Stimulated activated CD8-positive, alpha-beta memory T cell treated with anti-CD3 and anti-CD28 coated beads, Interleukin-15, amount 100 ng/mL, for 48 hours (primary cell): ENCODE results near the gene CAST.
A peak's percentile ranks its signal among the peaks of the same experiment; 100 is the strongest.

Experiments
- DNase-seq, 2 donors: peaks; one replicate each; pipeline ENCODE4 v3.0.0-alpha.2; 2020; ENCODE audit warnings: low read depth in 2 of 2

The CAST gene

DNA sequence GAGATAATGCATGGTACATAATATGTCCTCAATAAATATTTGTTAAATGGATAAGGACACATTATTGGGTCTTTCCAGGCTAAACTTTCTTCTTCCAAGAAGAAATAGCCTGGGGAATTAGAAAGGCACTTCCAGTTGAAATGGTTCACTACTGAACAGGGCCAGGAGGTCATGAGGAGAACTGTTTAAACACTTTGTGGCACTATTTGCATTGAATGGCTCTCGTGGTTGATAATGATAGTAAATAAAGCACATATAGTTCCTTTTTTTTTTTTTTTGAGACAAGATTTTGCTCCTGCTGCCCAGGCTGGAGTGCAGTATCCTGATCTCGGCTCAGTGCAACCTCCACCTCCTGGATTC, 19.9 kb upstream of the CAST start:
- DNase-seq = no peak

DNA sequence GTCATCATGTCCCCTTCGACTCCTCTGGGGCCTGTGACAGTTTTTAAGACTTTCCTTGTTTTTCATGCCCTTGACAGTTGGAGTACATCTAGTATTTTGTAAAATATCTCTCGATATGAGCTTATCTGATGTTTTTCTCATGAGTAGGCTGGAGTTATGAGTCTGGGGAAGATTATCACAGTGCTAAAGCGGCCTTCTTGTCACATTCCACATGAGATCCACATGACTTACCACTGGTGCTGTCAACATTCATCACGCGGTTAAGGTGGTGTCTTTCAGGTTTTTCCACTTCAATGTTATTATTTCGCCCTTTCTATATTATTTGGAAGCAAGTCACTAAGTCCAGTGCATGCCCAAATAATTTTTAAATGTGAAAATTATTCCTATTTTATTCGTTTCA, 17.1 kb upstream of the CAST start:
- no peak for DNase-seq

DNA sequence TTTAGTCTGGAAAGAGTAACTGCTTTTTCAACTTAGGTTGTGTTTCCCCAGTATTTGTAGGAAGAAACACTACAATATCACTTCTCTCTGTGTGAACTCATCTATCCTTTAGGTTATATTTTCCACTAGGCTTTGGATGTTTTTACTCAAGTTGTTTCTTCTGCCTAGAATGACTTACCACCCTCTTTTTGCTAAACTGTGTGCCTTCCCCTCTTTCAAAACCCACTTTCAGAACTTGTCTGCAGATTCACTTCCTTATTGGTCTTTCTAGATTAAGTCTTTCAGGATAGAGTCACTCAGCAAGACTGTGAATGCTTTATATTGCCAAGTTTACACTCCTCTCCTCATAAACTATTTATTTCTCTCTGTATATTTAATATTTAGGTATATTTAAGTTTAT, 14.2 kb upstream of the CAST start:
- no peak for DNase-seq

DNA sequence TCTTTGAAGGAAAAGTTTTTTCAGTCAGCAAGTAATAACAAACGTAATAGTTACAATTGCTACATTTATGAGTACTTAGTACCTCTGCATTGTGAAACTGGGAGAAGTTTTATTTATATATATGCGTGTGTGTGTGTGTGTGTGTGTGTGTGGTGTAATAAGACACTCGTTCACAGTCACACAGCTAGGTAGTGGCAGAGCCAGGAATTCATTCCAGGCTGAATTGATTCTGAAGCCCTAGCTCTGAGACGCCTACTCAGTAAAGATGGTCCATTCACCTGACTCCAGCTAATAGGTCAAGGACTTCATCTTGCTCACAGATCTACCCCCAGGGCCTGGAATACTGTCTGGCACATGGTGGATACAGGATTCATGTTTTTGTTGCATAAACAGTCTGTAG, 13.6 kb upstream of the CAST start:
- no peak for DNase-seq

DNA sequence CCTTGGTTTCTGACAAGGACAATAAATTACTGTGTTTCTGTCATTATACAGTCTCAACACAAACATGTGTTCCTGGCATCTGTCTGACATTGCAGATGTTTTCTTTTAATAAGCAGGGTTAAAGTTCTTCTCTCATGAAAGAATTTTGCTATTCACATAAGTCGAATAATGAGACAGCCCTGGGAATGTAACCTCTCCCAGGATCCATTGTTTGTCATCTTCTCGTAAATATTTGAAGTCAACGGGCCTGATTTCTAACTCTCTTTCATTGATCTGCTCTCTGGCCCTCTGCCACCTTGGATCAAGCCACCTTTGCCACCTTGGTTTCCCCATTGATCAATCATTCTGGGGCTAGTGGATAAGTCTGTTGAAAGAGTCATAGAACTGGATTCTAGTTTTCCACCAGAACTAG, 12.9 kb upstream of the CAST start:
- no peak for DNase-seq

DNA sequence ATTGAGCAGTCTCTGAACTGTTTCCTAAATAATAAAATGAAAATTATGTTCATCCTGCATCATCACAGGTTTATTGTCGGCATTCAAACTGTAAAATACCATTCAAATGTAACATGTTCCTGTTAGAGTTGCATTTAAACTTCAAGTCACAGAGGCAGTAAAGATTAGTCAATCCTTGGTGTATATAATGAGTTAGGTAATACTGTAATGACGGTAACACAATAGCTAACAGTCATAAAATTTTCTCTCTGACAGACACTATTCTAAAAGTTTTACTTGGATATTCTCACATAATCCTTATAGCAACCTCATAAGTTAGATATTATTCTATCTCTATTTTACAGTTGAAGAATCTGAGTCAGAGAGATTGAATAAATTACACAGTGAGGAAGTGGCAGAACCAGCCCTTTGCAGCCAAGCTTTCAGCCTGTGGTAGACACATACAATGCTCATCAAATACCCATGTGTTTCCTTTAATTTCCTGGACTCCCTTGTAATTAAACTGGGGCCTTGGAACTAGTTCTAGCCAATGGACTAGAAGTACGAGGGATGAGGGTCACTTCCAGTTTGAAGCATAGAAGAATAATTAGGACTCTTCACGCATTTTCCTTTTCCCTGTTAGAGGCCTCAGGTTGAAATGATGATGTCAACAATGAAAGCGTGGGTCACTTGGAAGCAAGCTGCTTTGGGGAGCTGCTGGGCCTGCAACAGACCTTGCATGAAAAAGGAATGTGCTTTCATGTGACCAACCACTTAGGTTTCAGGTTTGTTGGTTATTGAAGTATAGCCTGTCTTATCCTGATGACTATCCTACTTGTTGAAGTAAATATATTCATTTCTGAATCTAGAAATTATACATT, 12.3 kb upstream of the CAST start:
- no peak for DNase-seq

DNA sequence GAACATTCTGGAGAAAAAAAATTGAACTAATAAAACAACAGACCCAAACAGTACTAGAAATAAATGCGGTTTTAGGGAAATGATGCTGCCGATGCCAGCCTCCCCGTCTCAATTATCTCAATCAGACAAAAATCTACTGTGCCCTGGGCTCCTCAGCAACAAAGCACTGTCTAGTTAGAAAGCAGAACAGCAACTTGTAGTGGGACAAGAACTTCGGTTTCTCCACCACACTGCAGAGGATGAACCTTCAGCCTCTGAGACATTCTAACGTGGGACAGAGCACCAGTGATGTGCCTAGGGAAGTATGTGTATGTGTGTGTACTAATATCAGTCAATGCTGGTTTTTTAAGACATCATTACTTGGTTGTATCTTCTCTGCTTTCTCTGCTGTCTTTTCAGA, 11.1 kb upstream of the CAST start:
- DNase-seq = no peak

DNA sequence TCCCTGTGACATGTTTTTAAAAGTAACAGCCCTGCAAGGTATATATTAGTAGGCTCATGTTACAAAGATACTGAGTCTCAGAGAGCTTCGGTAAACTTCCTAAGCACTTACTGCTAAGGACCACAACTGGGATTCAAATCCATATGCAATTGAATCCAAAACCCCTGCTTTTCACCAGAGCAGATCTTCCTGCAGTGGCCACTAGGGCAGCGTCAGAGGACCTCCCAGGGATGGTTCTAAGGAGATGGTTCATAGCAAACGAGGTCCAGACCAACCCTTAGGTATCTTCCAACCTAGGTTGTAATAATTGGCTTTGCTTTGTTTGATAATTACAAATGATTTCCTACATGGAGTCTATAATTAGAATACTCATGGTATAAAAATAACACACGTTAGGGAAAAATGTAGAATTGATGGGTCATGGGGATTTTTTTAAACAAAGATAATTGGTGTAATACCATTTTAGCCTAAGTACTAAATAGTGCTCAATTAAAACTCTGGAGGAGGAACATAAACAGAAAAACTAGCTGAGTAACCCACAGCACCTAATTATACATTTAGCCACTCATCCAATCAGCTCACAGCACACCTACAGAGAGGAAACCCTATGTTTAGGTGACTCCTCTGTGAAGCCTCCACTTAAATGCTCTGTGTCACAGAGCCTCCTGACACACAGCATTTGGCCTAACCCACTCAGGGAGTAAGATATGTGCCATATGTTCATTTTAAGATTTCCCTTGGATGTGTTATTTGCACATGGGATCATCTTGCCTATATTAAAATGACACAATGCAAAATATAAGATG, 10.0 kb upstream of the CAST start:
- DNase-seq = no peak

DNA sequence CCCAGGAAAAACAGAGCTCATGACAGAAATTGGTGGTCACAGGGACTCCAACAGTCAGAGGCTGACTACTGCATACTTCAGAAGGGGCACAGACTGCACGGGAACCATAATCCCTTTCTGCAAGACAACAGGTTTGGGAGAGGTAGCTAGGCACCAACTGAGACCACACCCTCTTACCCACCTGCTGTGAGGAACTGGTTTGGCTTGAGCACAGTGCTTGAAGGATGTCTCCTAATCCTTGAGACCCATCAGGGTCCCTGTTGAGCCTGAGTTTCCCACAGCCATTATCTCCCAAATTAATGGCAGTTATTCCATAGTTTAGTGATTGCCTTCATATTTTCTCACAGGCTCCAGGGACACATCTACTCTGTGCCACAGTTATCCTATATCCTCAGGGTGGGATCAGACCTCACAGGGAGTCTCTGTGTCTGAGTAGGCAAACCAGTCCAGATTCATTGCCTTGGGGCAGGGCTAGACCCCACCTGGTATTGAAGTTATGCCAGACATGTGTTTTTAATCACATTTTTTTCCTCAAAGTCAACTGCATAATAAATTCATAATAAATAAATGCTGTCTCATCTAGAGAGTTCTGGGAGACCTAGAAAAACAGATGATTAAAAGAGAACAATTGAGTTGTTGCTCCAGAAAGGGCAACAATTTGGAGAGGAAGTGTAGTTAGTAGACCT, 9.3 kb upstream of the CAST start:
- no peak for DNase-seq

DNA sequence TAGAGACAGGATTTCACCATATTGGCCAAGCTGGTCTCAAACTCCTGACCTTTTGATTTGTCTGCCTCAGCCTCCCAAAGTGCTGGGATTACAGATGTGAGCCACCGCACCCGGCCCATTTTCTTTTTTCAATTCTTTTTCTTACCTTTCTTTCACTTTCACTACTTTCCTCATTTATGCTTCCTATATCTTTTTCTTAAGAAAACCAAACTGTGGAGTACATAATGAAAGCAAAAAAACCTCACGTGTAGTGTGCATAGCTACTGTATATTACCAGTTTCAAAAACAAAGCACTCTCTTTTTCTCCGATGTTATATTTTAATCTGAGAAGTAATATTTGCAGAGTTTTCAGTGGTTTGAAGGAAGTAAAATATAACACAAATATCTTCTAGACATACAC, 8.0 kb upstream of the CAST start:
- no peak for DNase-seq

DNA sequence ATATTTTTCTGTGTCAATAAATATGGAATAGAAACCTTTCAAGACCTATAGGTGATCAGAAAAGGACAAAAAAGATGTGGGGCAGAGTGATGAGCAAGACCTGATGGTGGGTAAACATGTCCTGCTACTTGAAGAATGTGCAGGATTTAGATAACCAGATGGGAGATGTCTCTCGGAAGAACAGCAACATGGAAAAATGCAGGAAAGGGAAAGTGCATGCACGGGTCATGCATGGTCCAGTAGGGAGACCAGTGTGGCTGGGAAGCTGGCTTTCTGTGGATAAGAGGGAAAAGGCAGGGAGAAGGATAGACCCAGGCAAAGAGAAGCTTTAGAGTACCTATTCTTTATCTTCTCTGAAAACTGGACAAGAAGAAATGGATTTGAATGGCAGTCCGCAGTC, 7.1 kb upstream of the CAST start:
- no peak for DNase-seq

DNA sequence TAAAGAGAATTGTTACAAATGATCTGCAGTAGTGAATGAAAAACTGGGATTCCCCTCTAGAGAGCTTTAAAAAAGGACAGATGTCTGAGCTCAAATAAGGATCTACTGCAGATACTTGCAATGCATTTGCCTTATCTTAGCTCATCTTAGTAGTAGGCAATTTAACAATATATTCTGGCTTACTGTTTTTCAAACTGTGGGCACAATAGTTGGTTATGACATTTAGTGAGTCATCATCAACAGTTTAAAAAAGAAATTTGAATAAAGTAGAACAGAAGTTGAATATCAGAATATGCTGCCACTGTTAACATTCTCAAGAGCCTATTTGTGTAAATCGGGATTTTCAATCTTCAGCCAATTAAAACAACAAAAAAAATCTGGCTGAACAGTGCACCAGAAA, 6.7 kb upstream of the CAST start:
- no peak for DNase-seq

DNA sequence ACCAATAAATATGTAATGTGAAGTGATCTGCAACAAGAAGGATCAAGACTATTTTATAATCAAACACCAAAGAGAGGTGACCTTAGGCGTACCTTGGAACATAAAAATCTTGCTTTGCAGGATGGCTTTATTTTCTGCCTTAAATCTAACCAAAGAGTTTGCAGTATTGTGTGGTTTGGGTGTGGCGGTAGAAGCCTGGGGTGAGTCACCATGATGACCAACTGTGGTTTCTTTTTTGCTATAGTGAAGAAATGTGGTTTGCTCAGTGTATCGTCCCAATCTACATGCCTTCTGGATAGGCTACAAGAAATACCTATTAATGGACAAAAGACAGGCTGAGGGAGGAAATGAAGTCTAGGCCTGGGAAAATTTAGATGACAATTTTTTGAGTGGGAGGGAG, 5.1 kb upstream of the CAST start:
- DNase-seq = peak; percentile 43 to 47

DNA sequence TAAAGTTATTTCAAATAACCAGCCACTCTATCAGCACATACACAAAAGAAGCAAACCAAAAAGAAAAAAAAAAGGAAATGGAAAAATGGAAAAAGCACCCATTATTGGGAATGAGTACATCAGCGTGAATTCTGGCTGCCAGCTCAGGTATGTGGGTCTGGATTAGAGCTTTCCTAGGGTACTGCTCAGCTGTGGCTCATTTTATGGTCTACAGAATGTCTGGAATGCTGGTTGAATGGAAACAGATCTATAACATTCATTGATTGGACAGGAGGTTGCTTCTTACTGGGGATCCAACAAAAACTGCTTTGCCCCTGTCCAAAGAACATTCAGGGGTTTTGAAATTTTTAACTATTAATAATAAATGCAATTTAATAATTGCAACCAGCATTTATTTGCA, 3.9 kb upstream of the CAST start:
- no peak for DNase-seq

DNA sequence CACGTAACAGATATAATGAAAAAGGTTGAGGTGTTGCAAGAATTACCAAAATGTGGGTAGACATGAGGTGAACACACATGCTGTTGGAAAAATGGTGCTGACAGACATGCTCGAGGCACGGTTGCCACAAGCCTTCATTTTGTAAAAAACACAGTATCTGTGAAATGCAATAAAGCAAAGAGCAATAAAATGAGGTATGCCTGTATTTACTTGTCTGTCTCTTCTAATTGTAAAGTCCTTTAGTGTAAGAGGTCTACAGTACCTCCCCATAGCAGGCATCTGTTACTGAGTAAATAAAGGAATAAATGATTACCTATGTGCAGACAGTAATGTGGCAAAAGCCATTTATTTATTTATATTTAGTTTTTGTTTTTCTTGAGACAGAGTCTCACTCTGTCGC, 3.0 kb upstream of the CAST start:
- no peak for DNase-seq

DNA sequence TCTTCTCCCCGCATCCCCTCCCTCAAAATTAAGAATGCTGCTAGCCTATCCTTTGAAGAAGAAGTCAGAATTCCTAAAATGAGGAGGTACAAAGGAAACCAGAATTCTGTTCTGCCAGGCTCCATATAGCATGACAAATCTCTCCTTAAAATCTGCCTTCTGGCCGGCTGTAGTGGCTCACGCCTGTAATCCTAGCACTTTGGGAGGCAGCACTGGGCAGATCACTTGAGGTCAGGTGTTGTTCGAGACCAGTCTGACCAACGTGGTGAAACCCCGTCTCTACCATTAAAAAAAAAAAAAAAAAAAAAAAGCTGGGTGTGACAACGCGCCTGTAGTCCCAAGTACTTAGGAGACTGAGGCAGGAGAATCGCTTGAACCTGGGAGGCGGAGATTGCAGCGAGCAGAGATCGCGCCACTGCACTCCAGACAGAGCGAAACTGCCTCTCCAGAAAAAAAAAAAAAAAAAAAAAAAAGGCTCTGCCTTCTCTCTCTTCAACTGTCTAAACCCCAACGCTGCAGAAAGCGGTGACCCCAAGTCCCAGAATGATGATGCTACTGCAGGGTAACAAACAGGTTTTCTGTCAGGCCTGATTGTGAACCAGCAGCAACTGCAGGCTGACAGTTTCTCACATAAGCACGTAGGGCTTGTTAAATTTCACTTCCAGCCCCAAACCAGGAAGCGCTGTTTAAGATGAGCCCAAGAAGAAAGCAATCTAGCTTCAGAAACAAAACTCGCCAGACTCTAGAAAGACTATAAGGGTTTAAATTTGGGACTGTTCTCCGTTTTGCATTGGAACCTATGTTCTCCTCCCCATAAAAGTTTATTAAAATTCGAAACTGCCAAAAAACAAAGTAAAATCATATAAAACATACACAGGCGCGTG, 963 bp upstream of the CAST start:
- no peak for DNase-seq

DNA sequence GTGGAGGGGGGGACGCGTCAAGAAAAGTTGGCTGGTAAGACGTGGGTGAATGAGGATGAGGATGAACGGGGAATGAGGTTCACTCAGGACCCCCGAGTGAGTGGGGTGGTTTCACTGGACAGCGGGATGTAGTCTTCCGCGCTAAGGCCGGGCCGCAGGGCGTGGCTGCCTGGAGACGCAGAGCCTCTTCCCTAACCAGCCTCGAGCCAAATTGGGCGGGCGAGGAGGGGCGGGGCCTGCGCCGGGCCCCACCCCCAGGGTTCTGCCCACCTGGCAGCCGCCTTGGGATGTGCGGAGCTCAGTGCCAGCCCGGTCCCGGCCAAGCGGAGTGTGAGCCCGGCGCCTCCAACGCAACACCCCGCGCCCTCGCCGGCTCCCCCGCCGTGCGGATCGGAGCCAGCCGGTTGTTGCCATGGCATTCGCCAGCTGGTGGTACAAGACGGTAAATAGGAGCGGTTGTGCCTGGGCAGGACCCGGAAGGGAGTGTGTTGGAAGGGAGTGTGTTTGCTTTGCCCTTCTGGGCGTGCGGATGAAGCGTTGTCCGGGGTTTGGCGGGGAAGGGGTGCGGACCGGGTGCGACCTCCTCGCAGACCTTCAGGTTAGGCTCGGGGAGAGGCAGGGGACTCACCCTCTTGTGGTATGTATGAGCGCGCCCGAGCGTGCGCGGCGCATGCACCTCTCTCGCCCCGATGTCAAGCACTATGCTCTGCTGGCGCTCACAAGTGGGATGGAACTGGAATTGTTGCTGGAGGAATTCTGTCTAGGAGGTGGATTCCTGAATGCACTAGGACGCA, 746 bp downstream of the CAST start:
- peak; percentile 81 to 85 for DNase-seq

DNA sequence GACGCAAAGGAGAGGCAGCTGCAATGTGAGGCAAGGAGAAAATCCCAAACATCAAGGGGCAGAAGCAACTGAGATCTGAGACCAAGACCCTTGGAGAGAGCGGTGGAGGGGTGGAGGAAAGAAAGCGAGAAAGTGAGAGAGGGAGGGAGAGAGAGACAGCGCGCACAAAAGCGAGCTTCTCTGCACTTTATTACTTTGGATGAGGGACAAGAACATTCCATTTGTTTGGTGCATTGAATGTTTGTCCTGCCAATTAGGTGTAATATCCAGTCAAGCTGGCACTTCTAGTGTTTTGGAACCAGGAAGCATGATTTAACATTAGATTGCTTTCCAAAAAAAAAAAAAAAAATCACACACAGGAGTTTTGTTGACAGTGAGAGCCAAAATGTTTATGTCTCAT, 1.4 kb downstream of the CAST start:
- DNase-seq = no peak

DNA sequence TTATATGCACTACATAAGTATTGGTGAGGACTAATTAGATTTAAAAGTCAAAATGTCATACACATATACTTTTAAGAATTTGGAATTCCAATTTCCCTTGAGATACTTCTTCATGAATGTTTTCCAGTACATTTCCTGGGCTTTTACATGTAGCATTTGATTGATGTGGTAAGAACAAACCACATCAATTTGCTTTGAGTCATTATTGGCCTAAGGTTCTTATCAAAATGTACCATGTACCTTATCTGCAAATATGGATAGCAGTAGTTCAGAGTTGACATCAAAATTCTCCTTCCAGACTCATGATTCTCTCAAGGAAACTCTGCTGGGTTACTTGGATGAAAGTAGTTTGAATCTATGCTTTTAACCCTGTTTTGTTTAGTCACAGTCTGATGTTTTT, 2.5 kb downstream of the CAST start:
- DNase-seq = no peak

DNA sequence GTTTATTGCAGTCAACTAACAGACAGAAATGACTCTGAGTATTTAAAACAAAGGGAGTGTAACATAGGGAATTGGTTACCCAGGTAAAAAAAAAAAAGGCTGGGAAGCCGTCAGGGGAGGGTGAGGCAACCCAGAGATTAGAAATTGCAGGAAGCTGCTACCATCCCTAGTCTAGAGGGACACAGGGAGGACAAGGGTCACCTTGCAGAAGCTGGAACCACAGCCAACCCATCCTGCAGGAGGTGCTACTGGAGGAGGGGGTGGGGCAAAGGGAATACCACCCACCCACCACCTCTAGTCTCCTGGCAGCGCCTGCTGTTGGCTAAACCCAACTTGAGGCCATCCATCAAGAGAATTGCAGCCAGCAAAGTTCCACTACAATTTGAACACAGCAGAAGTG, 6.5 kb downstream of the CAST start:
- DNase-seq = no peak

DNA sequence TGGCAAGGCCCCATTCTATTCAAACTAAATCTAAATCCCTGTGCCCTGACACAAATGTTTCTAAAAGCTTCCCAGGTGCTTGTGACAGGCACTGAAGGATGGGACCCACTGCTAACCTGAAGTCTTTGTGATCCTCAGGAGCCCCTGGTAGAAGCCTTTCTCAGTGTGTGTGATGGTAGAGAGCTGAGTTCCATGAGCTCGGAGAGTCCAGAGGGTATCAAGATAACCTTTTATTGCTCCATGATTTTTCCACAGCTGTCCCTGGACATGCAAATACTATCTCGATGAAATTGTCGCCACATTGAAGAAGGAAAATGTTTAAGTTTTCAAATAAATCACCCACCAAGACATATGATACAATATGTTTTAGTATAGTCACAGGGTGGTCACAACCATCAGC, 7.7 kb downstream of the CAST start:
- DNase-seq = no peak
